B cell (primary cell): ENCODE data around the gene STXBP6.

ENCODE experiments used
- CTCF ChIP-seq: fragments of 200-600 bp; IDR thresholded peaks from one replicate; pipeline ENCODE4 v1.8.0; 2022; ENCODE audit warnings: antibody characterized with exemption, mild to moderate bottlenecking
- EZH2 ChIP-seq: IDR thresholded peaks from 2 replicates; pipeline ENCODE4 v1.6.1; 2012; ENCODE audit warnings: borderline replicate concordance, low read depth, mild to moderate bottlenecking, moderate library complexity, low read length; ENCODE audit not compliant: insufficient read depth, poor library complexity, severe bottlenecking

DNA sequence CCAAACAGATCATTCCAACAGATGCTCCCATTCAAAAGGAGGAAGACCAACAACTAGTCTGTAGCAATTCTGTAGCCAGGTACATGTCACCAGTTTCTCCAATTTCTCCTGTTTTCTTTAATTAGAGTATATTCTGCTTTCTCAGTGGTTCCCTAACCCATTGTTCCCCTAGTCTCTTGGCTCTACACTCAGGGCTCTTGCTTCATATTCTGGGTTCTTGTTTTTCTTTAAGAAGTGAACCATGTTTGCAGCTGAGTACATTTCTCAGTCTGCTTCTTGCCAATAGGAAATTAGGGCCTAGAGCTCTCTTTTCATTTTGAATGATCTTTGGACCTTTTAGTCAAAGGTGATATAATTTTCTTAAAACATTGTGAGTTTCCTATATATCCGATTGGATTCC, 29.4 kb upstream of the STXBP6 start:
- no peak for TF ChIP-seq CTCF
- TF ChIP-seq EZH2 = no peak
